Bronchial epithelial cell (primary cell): Measurements from ENCODE around the gene CPXM2. TPM values are rescaled to one million over a fixed set of nuclear protein-coding genes. Genes with fewer than 3 reads are reported as not detected.

Experiments used
- DNase-seq: peaks from one replicate; pipeline ENCODE4 v3.0.0-alpha.2; 2010; ENCODE audit warnings: low read depth
- FAIRE-seq: peaks from 2 replicates; lab custom pipeline; 2011; peaks lifted over from hg19 to GRCh38; lab: Jason Lieb, UNC
- H3K27me3 ChIP-seq: 2 replicates; pipeline ENCODE4 v1.5.1; 2011; ENCODE audit warnings: low read length; ENCODE audit not compliant: control insufficient read depth, insufficient read depth
- H3K36me3 ChIP-seq: 2 replicates; pipeline ENCODE4 v1.5.1; 2011; ENCODE audit warnings: low read length; ENCODE audit not compliant: control insufficient read depth, insufficient read depth
- H3K4me3 ChIP-seq: 2 replicates; pipeline ENCODE4 v1.5.1; 2011; ENCODE audit warnings: mild to moderate bottlenecking, low read depth, low read length, control low read depth
- CTCF ChIP-seq: IDR thresholded peaks from 2 replicates; pipeline ENCODE4 v1.5.1; 2011; ENCODE audit warnings: mild to moderate bottlenecking, moderate library complexity, low read length, control low read depth, inconsistent platforms; ENCODE audit not compliant: insufficient read depth, severe bottlenecking
- total RNA-seq: library from RNA; depleted of rRNA; stranded (reverse); fragments of >200 nt; gene quantifications from 2 replicates; pipeline ENCODE4 v1.2.1, GENCODE V29; 2014

Gene CPXM2
- total RNA-seq, 1 donor from 2014 or later: 0.26 TPM

- TF ChIP-seq CTCF: no peak
- no peak overlapping the region for H3K4me3 ChIP-seq
- DNase-seq (no peak), FAIRE-seq (no peak)
- H3K36me3 ChIP-seq: no peaks in the 10 kb centered on the region
- no peaks in the 10 kb centered on the region for H3K27me3 ChIP-seq
Observed at GRCh38 chr10:123703195-123703790, 188.3 kb downstream of the CPXM2 start.

Other genes with a start within 250 kb of the CPXM2 start
- gene GPR26, start 225.5 kb downstream of the CPXM2 start, total RNA-seq: not detected in 2 replicates
- 11.1 and 12.8 TPM in 2 replicates for gene CHST15, start 201.8 kb upstream of the CPXM2 start, total RNA-seq